NK-92 treated with Interleukin-12 subunit alpha and Interleukin-12 subunit beta, amount 100 ng/mL, for 24 hours (cell line): Measurements from ENCODE around the gene PDE1C.

ENCODE experiments used
- DNase-seq: peaks from one replicate; lab custom pipeline; 2025; lab: John Stamatoyannopoulos, UW

PDE1C gene

DNA sequence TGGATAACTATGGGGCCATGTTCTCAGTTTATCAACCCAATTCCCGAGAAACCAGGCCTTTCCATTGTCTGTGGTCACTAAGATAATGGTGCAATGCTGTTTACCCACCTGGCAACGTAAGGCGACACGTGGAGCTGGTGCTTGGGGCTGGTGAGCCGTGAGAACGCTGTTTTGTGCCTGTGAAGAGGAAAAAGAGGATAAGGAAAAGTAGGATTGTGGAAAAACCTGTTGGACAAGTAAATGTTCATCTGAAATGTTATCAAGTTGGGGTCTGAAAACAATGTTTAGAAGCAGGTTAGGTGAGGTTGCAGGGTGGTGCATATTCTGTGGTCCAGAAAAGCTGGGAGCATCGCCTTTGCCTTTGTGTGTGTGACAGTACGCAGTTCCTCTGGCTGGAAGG is 294.7 kb downstream of the PDE1C start:
- no peak for DNase-seq

DNA sequence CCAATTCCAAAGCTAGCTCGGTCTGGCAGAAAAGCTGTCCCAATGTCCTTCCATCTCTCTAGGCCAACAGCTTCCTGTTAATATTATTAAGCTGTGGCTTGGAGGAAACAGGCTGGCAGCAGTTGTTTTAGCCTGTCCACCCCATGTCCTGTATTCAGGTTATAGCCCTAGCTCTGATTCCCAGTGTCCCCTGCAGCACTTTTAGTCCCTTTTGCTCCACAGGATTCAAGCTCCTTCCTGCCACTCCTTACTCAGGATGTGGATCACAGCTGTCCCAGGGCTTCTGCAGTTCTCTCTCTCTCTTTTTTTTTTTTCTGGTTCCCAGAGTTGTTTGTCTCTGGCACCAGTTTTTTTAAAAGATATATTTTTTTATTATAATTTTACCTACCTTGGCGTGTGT is 298.0 kb downstream of the PDE1C start:
- DNase-seq = no peak

DNA sequence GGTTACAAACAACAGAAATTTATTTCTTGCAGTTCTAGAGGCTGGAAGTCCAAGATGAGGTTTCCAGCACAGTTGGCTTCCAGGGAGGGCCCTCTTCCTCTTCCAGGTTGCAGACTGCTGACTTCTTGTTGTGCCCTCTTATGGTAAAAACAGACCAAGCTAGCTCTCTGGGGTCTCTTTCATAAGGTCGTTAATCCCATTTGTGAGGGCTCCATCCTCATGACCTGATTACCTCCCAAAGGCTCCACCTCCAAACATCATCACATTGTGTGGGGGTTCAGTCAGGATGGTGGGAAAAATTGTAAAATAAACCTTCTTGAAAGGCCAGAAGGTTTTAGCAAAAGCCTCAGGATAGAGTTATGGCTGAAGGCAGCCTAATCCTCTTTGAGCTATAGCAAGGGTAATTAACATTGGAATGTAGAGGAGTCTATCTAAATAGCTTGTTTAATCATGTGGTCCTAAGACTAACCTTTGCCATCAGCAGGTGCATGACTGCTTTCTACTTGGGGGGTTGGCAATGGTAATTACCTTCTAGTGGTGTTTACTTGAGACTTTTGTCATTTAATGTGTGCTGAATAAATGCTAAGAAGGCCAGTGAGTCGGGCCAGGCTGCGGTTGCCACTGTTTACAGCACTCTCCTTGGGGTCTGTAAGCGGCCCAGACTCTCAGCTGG is 302.4 kb downstream of the PDE1C start:
- no peak for DNase-seq

DNA sequence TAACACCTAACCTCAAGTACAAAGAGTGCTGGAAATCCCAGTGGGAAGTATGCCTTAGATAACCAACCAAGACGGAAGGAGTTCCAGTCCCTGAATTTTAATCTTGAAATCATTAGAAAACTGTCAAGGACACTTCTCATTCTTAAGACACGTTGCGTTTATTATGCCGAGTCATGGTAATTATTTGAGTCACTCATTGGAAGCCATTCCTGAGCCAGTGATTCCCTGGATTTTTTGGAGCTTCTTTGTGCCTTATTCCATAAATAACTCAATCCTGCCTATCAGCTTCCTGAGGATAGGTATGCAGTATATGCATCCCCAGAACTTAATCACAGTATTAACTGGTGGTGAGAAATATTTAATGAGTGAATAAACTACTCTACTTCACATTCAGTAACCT is 305.7 kb downstream of the PDE1C start:
- DNase-seq = no peak

DNA sequence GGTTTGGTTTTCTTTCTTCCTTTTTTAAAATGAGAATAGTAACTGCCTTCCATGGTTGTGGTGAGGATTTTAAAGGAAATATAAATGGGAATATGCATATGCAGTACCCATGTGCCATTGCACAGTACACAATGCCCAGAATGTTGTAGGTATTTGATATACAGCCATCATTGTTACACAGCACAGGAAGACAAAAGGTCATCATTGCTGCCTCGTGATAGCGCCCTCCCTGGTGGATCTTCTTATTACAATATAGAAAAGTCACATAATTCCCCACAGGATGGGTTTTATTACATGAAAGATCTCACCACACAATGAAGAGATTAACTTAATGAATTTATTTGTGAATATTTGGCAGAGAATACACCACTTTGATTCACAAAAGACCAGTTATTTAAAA is 306.7 kb downstream of the PDE1C start:
- no peak for DNase-seq

DNA sequence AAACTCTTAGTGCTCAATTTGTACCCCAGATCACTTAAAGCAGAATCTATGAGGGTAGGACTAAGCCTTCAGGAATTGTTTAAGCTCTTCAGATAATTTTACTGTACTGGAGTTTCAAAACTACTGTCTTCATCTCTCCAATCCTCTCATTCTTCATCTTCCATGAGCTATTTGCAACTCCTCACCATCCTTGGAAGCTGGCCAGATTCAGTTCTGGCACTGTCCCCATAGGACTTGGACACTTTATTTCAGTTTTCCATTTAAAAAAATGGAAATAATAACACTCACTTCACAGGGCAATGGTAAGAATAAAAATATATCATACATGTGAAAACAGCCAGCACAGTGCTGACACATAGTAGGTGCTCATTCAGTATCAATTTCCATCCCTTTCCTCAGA is 308.6 kb downstream of the PDE1C start:
- no peak for DNase-seq

DNA sequence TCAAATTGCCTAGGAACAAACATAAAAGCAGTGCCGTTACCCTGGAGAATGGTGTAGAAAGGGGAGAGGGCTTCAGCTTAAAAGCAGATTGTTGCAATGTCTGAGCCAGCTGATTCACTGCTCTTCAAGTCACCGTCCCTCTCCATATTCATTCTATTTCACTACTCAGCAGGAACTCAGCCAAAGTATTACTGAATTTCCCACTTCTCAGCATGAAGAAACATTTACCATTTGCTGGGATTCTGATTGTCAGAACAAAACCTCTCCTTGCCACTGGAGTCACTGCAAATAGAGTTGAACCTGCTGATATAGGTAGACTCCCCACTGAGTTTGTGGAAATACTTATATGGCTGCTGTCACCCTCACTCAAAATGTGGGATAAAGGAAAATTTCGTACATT is 311.5 kb downstream of the PDE1C start:
- DNase-seq = no peak

DNA sequence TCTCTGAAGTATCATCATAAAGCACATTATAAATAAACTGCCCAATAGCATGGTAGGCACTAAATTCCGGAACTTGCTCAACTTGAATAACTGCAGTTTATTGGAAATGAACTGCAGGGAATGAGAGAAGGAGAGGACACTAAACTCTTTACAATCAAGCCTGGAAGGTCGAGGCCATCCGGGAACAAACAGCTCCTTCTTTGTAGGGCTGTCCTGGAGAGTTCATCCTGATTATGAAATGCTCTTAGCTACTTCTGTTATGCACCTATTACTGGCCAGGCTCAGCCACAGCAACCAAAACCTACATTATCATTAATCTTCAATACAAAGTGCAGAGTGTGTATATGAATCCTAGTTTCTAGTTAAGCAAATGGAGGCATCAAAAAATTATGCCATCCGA is 318.5 kb downstream of the PDE1C start:
- DNase-seq = no peak

DNA sequence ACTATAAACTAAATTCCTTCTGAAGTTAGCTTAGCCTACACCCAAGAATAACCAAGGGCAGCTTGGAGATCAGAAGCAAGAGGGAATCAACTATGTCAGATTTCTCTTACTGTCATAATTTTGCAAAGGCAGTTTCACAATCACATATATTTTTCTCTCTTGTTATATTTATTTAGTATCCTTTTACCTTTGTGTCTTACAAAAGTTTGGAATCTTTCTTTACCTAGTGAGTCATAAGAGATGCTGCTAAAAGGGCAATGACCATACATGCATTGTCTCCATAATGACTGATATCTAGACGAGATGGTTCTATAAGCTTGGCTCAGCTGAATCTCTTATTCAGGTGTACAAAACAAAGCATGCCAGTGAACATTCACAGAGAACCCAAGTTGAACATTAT is 322.1 kb downstream of the PDE1C start:
- DNase-seq = no peak

DNA sequence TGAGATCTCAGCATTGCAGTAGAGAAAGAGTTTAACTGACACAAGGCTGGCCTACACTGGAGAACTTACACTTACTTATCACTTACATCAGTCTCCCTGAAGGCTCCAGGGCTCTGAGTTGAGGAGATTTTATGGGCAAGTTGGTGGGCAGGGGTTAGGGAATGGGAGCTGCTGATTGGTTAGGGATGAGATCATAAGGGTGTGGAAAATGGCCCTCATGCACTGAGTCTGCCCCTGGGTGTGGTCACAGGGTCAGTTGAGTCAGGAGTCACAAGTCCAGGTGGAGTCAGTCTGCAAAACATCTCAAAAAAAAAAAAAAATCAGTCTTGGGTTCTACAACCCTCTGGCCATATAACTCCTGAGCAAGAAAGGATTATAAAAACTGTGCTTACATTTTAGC is 322.7 kb downstream of the PDE1C start:
- no peak for DNase-seq

DNA sequence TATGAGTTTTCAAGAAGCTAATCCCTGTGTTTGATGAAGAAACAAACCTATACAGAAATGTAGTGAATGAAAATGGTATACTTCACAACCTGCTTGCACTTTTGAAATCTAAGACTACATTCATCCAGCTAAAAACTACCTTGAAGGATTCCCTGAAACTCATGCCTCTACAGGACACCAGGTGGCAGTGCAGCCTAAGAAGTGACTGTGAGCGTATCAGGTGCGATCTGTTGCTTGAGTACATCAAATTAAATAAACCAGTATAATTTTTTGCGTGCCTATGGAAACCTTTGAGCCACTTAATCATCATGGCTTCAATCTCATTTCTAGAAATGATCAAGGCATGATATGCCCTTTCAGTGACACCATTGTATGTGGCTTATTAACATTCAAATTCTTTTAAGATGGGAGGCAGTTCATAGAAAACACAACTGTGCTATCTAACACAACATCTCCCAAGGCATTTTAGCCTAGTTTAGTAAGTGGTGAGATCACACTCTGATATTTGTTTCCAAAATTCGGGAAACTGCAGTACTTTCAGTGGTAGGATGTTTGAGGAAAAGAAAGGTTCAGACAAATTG is 325.8 kb downstream of the PDE1C start:
- DNase-seq = no peak

DNA sequence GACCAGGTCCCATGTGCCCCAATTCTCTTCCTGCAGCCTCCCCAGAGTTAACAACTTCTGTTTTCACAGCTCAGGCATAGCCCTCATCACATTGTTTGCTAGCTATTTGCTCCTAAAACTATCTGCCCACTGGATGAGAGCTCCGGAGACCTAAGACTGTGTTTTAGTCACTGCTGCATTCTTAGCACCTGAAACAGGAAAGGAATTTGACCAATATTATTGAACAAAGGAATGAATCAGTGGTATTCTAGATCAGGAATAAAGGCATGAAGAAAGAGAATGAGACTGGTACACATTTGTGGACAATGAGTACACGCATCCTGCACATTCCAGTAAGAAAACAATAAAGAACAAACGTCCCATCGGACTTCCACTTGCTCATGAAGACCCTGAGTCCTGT is 328.4 kb downstream of the PDE1C start:
- DNase-seq = no peak

DNA sequence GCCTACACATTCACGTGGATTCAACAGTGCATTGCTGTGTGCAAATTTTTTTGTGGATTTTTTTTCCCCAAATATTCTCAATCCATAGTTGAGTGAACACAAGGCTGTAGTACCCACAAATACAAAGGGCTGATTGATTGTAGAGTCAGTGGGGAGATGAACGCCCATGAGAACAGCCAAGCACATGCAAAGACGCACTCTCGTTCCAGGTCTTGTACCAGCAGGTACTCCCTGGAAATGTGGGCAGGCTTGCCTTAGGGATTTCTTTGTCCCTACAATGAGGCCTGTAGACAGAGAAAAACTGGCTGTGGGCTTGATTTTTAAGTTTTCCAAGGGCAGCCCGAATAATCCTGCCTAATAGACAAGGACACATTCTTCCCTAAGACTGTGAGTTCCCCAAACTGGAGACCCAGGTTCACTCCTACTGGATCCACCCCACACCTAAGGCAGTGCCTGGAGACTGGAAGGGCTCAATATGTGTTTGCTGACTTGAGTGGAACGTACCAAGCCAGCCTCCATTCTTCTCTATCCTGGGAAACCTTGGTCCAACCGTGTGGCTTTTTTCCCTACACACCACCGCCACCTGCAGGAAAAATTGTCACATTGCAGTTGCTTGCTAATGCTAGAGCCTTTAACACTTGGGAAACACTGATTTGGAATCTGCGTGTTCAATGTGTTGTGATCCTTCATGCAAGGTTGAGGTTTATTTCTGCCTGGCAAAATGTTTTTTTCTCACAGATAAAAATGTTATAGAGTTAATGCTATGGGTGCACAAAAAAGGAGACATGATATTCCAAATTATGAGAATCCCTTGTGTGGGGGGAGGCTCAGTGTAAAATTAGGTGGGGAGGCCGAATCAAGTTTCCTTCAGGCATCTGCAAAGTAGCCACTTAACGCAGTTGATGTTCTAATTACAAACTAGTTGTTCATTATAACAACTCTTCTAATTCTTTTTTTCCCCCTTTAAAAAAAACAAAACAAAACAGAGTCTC is 333.9 kb downstream of the PDE1C start:
- peak; percentile 3 for DNase-seq

DNA sequence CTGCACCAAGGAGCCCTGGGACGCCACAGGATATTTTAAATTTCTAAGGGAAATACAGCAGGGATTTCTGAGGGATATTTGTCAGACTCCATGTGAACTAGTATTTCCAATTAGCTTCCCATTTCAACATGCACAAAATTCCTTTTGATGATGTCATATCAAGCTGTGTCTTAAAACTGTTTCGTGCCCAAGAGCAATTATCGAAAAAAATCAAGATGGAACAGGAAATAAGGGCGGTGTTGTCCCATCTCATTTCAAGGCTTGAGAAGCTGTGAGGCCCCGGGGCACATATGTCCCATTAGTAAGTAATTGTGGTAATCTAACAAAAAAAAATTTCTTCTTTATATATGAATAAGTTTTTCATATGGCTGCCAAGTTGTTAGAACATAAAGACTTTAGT is 335.8 kb downstream of the PDE1C start:
- DNase-seq = no peak

DNA sequence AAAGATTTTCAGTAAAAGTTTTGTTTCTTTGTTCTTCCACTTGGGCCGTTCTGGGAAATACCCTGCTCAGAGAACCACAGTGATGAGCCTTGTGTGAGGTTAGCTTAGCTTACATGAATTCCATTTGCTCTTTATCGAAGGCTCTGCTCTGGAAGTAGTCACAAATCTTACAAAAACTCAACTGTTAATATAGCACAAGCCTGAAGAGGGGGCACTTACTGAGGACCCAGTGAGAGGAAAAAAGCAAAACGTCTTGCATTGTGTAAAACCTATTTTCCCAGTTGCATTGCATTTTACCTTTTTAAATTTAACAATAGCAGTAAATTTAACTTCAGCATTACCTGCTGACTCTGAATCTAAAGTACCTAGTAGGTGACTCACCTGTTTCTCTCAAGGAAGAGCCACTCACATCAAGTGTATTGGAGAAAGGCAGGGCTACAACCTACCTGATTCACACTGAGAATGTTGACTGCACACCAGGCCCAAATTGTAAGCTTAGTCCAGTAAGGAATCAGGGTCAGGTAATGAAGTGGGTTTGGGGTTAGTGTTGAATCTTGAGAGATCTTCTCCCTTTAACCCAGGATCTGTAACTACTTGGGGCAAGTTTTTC is 340.9 kb downstream of the PDE1C start:
- no peak for DNase-seq

DNA sequence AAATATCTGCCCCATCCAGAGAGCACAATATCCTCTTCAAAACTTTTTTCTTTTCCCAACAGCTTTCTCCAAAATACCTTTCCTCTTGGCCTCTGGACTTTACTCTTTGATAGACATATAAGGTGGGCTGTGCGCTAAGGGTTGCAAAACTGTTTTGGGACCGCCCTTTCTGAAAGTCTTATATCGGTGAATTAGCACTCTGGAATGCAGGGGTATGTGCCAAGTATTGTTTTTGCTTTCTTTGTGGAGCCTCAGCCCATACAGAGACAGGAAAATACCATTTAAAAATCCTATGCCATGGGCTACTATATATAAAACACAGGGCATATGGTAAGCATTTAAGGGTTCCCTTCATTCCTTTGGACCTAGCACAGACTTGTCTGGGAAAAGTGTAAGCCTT is 345.5 kb downstream of the PDE1C start:
- DNase-seq = no peak

DNA sequence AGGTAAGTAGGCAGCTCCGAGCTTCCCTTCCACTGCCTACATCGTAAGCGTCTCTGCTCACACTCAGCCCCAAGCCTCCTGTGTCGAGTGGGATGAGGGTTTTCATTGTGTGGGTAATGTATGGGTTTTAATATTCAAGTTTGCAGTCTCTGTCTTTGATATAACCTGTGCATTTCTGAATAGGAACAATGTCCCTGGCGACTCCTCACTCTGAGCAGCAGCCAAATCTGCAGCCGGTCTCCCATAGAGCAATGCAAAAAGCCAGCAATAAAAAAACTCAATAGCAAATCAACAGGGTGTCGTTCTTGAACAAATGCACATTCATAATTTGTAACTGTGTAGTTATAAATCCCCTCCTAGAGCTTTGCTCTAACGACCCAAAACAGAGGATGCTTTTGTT is 349.8 kb downstream of the PDE1C start:
- DNase-seq = no peak

DNA sequence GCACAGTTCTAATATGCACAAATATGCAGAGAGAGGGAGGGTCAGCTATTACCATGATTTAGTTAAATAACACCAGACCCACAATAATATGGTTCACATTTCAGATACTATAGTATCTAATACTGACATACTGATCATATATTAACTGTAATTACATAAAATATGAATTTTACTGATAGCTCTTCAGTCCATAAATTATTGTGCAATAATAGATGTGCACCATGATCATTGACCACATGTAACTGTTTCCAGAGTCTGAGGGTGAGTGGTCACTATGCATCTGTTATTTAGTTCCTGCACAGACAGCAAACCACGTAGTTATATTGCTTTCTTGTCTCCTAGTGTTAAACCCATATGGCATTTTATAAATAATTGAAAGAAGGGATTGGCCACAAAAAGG is 353.9 kb downstream of the PDE1C start:
- DNase-seq = no peak

DNA sequence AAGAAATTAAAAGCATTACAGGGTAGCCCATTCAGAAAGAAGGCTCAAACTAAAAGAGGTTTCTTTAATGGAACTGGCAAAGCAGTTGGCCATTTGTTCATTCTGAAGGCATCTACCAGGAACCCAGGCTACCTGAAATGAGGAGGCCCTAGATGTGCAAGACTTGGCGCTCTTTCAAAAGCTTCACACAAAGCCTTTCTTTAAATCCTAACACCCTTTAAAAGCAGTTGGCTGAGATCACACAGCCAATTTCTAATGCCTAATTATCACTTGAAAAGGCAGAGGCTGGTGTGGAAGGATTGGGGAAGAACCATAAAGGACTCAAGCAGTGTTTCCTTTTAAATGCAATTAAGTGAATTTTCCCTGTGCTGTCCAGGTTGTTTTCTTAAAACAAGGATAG is 360.0 kb downstream of the PDE1C start:
- no peak for DNase-seq

DNA sequence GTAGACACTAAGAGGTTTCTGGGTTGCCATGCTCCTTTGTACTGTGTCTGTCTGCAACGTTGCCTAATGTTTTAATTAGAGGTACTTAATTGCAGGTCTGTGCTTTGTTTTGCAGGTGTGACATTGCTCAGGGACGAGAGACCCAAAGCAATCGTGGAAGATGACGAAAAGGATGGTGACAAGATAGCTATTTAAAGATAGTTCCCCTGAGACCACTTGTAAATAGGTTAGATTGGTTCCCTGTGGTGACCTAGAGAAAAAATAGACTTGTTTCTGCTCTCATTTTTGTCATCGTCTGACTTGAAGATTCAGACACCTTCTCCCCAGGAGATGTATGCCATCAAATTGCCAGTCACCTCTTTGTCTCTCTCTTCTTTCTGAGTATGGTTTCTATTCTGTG is 363.1 kb downstream of the PDE1C start:
- no peak for DNase-seq

DNA sequence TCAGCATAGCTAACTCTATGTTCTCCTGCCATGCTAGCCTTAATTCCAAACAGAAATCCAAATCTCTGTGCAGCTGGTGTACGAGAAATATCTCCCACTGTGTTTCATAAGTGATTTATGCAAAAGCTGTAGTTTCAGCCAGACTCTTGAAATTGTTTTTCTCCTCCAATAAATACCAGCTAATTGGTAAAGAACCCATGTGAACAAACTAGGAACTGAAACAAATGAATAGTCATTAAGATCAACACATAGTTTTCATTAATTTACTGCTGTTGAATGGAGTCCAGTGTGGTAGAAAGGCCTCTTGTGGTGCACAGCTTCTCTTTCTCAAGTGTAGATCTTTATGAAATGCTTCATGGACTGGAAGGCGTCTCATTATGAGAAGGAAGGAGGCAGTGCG is 364.8 kb downstream of the PDE1C start:
- no peak for DNase-seq

DNA sequence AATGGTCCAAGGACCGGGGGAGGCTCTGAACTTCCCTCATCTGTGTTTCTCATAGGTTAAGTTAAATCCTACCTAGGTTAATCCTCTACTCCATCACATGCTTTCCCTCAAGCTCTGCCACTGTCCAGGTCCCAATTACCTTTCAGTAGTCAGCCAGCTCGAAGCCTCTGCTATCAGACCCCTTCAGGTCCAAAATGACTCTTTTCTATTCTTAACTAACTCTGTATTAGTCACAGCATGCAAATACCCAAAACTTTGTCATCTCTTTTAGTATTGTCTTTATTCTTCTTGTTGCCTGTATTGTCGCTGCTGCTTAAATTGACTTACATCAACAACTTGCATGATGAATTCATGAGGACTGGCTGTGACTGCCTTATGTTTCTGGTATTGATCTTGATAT is 367.9 kb downstream of the PDE1C start:
- no peak for DNase-seq
